ENCODE data around the gene TGM2. TPM values are rescaled to one million over a fixed set of nuclear protein-coding genes. Genes with fewer than 3 reads are reported as not detected.

Gene TGM2
- total and polyA plus RNA-seq, 2 donors (not counting 3 experiments of a cell fraction or from before 2014, with no cell fraction given): 861 to 868 TPM

GRCh38 chr20:38078084-38078483 lies 87.0 kb downstream of the TGM2 start:
- Histone ChIP-seq H3K4me3 (replicated peaks in 1 of 3; ENCODE audit: insufficient read depth in 1 of 3, low read depth in 1 of 3, low read length in 3 of 3) (no peak overlapping the region), H4K20me1 (replicated peaks; ENCODE audit: control insufficient read depth, extremely low read depth, insufficient read depth, low read length) (no peaks in the 10 kb centered on the region), H3K27ac (ENCODE audit: insufficient read depth, low read depth, low read length) (no peak overlapping the region), H3K27me3 (ENCODE audit: control insufficient read depth in 2 of 2, insufficient read depth in 2 of 2, low read length in 2 of 2) (no peaks in the 10 kb centered on the region), H3K9me3 (replicated peaks; ENCODE audit: control insufficient read depth, insufficient read depth, low read length) (no peaks in the 10 kb centered on the region), H3K9ac (replicated peaks; ENCODE audit: extremely low read depth, insufficient read depth, low read length) (no peak overlapping the region), H3K9me1 (replicated peaks; ENCODE audit: control insufficient read depth, extremely low read depth, insufficient read depth, low read length) (no peaks in the 10 kb centered on the region), H3K79me2 (ENCODE audit: control insufficient read depth, insufficient read depth, low read length) (peaks cover 22% of the 10 kb centered on the region), H3K4me2 (ENCODE audit: insufficient read depth, low read length) (no peak overlapping the region), H3K4me1 (ENCODE audit: control insufficient read depth, extremely low read depth, insufficient read depth, low read length) (peaks cover 6% of the 10 kb centered on the region), H3K36me3 (ENCODE audit: control insufficient read depth in 2 of 2, extremely low read depth in 1 of 2, insufficient read depth in 2 of 2, low read length in 2 of 2) (peaks cover 1 to 5% of the 10 kb centered on the region in 2 experiments), H2AFZ (ENCODE audit: low read depth, low read length) (no peak overlapping the region)
- ChIA-PET POLR2A (no interaction called here), CTCF (interaction anchor here (0.7 to 1.2 kb wide), 3 partner anchors 86 to 144 kb away, joined by 3 read pairs; no protein-coding TSS in a partner anchor)
- TF ChIP-seq CTCF (IDR thresholded peaks at IDR 0.05; ENCODE audit: extremely low read depth in 1 of 2, insufficient read depth in 1 of 2, low read depth in 1 of 2, low read length in 2 of 2) (no peak), POLR2A (IDR thresholded peaks at IDR 0.05; ENCODE audit: low read depth, low read length) (no peak), FOS (IDR thresholded peaks at IDR 0.05; ENCODE audit: borderline replicate concordance, insufficient read depth, low read length) (no peak), MYC (IDR thresholded peaks at IDR 0.05; ENCODE audit: low read depth, low read length) (no peak), POLR2AphosphoS5 (IDR thresholded peaks at IDR 0.05; ENCODE audit: insufficient read depth, low read depth, low read length) (no peak), GATA2 (IDR thresholded peaks at IDR 0.05; ENCODE audit: insufficient read depth, insufficient read length, low read depth, low read length) (no peak), EZH2 (IDR thresholded peaks at IDR 0.05; ENCODE audit: borderline replicate concordance, low read depth, low read length, severe bottlenecking) (no peak)
- TF ChIP-seq, protein P1, sequence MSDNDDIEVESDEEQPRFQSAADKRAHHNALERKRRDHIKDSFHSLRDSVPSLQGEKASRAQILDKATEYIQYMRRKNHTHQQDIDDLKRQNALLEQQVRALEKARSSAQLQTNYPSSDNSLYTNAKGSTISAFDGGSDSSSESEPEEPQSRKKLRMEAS (IDR thresholded peaks at IDR 0.05; ENCODE audit: insufficient read depth, insufficient read length): no peak
- BruUV-seq (replicated peaks): no TSS peak
- intact Hi-C loops (cut with micrococcal nuclease): no loop called here
- dilution Hi-C loops (cut with MboI; ENCODE audit: extremely low pct_ligation_motif_present, low sequenced_read_pairs): no loop called here
- DNase-seq (ENCODE audit: low read depth, low spot score) (no peak), FAIRE-seq (no peak)

Small RNA genes within 50 kb of the gene (small RNA-seq; reads per million reads assigned to genes)
- gene RN7SL237P (ENCODE audit: insufficient read depth, insufficient read length, low read depth, low replicate concordance): not detected

Other genes with a start within 250 kb of the TGM2 start
- gene TTI1, start 131.8 kb downstream of the TGM2 start, total RNA-seq: 21.4 and 23.2 TPM in 2 replicates
- gene TTI1, start 131.8 kb downstream of the TGM2 start, polyA plus RNA-seq: 13.2 and 13.5 TPM in 2 replicates
- 24.5 and 29.3 TPM in 2 replicates for gene RPRD1B, start 131.5 kb downstream of the TGM2 start, total RNA-seq
- gene RPRD1B, start 131.5 kb downstream of the TGM2 start, polyA plus RNA-seq: 11.0 and 13.0 TPM in 2 replicates
- gene KIAA1755, start 95.5 kb upstream of the TGM2 start, total RNA-seq: 0.51 and 0.58 TPM in 2 replicates
- gene KIAA1755, start 95.5 kb upstream of the TGM2 start, polyA plus RNA-seq: 0.36 and 0.37 TPM in 2 replicates
- not detected in 2 replicates for gene BPI, start 138.9 kb upstream of the TGM2 start, total RNA-seq
- gene BPI, start 138.9 kb upstream of the TGM2 start, polyA plus RNA-seq: not detected in 2 replicates
- gene LBP, start 181.2 kb upstream of the TGM2 start, total RNA-seq: not detected in 2 replicates
- 0.03 TPM in 1 of 2 replicates, not detected in the other for gene LBP, start 181.2 kb upstream of the TGM2 start, polyA plus RNA-seq